CD4-positive, alpha-beta T cell (primary cell): Measurements from ENCODE around the gene MMS19. TPM values are rescaled to one million over a fixed set of nuclear protein-coding genes. Genes with fewer than 3 reads are reported as not detected.

ENCODE experiments used
- ATAC-seq: fragments of 200-7000 bp; cut with Tn5 transposase; one replicate; pipeline ENCODE4 v1.10.0; 2022; ENCODE audit warnings: mild to moderate bottlenecking; ENCODE audit not compliant: poor library complexity
- CTCF ChIA-PET: fragments of 350-600 bp; sonication (Branson Sonifier 250); formaldehyde crosslinking; loops from one replicate; lab custom pipeline; 2021; ENCODE audit warnings: antibody characterized with exemption, inconsistent platforms; lab: Charles Lee
- POLR2A ChIA-PET: fragments of 350-600 bp; sonication (Branson Sonifier 250); formaldehyde crosslinking; loops from one replicate; lab custom pipeline; 2021; ENCODE audit warnings: antibody characterized with exemption, inconsistent platforms; lab: Charles Lee
- DNase-seq, 14 experiments: peaks; one replicate each; pipeline ENCODE4 v3.0.0-alpha.2; 2013 to 2020; ENCODE audit warnings: mixed read lengths in 2 of 14
- H3K27ac ChIP-seq, 2 donors: one replicate each; pipeline versions ENCODE4 v1.5.1 to v1.7.0; 2013; ENCODE audit warnings: low read length in 2 of 2, low read depth in 1 of 2, mild to moderate bottlenecking in 1 of 2
- H3K27me3 ChIP-seq, 2 experiments: 1 replicate in 1 of 2; 2 replicates in 1 of 2; pipeline versions ENCODE4 v1.6.1 to v1.7.0; 2013; ENCODE audit warnings: low read length in 2 of 2, control low read depth in 1 of 2, mild to moderate bottlenecking in 1 of 2, moderate library complexity in 1 of 2; ENCODE audit not compliant: insufficient read depth in 2 of 2, control insufficient read depth in 1 of 2
- H3K36me3 ChIP-seq: one replicate; pipeline ENCODE4 v1.6.1; 2013; ENCODE audit warnings: low read length, control low read depth; ENCODE audit not compliant: insufficient read depth
- H3K4me1 ChIP-seq: one replicate; pipeline ENCODE4 v1.6.1; 2013; ENCODE audit warnings: low read length, control low read depth; ENCODE audit not compliant: insufficient read depth
- H3K4me3 ChIP-seq: one replicate; pipeline ENCODE4 v1.5.1; 2013; ENCODE audit warnings: mild to moderate bottlenecking, low read length, moderate library complexity
- H3K9me3 ChIP-seq, 2 experiments: 1 replicate in 1 of 2; 2 replicates in 1 of 2; pipeline versions ENCODE4 v1.6.1 to v1.7.0; 2013; ENCODE audit warnings: low read length in 2 of 2, mild to moderate bottlenecking in 2 of 2, control low read depth in 1 of 2, moderate library complexity in 1 of 2; ENCODE audit not compliant: control insufficient read depth in 1 of 2, insufficient read depth in 1 of 2
- H3K27ac Mint-ChIP-seq: one replicate; pipeline ENCODE4 v1.8.0; 2020; ENCODE audit warnings: mixed read lengths
- H3K27me3 Mint-ChIP-seq: one replicate; pipeline ENCODE4 v1.8.0; 2021; ENCODE audit warnings: mixed read lengths
- H3K36me3 Mint-ChIP-seq: one replicate; pipeline ENCODE4 v1.8.0; 2021; ENCODE audit warnings: low read depth, mixed read lengths
- H3K4me1 Mint-ChIP-seq: one replicate; pipeline ENCODE4 v1.8.0; 2021; ENCODE audit warnings: low read depth, mixed read lengths
- H3K4me3 Mint-ChIP-seq: one replicate; pipeline ENCODE4 v1.8.0; 2020; ENCODE audit warnings: mild to moderate bottlenecking, mixed read lengths
- H3K9me3 Mint-ChIP-seq: one replicate; pipeline ENCODE4 v1.8.0; 2020; ENCODE audit warnings: mixed read lengths
- intact Hi-C, 2 experiments: fragments of 100-400 bp; cut with DNase I in 1 of 2; cut with micrococcal nuclease in 1 of 2; formaldehyde crosslinking; loops; one replicate each; pipeline versions ENCODE4 v1.15.1 to v1.9.0; 2023 to 2025; cut with DNase I, micrococcal nuclease
- total RNA-seq, 174 experiments: library from RNA in 2 of 174; stranded (reverse) in 2 of 174; gene quantifications; one replicate each; pipeline ENCODE4 v1.2.3 and lab custom pipeline; 2021 to 2026
- TF ChIP-seq, protein P1 (sequence below): fragments of 200-600 bp; IDR thresholded peaks from one replicate; pipeline ENCODE4 v1.8.0; 2022; ENCODE audit warnings: antibody characterized with exemption, mild to moderate bottlenecking

The MMS19 gene
- total RNA-seq, 2 experiments from 2014 or later: 58.4 to 65.7 TPM

DNA sequence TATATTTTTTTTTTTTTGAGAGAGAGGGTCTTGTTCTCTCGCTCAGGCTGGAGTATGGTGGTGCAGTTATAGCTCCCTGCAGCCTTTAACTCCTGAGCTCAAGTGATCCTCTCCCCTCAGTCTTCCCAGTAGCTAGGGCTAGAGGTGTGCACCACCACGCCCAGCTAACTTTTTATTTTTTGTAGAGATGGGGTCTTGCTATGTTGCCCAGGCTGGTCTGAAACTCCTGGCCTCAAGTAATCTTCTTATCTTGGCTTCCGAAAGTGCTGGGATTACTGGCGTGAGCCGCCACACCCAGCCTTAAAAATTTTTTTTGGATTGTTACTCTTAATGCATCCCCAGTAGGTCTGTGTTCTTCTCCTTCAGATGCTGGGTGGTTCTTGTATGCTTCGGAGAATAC is 4.7 kb upstream of the MMS19 start:
- CTCF ChIA-PET: no interaction called here
- Mint-ChIP-seq H3K4me3 (no peak overlapping the region), H3K9me3 (no peaks in the 10 kb centered on the region), H3K27ac (no peak overlapping the region), H3K4me1 (peaks cover 11% of the 10 kb centered on the region), H3K36me3 (peaks cover 6% of the 10 kb centered on the region), H3K27me3 (peaks cover 22% of the 10 kb centered on the region)
- POLR2A ChIA-PET: interaction anchor here (1.0 kb wide), 1 partner anchor 96 kb away, joined by 3 read pairs; no protein-coding TSS in a partner anchor
- DNase-seq (no peak), ATAC-seq (no peak)
- TF ChIP-seq, protein P1, sequence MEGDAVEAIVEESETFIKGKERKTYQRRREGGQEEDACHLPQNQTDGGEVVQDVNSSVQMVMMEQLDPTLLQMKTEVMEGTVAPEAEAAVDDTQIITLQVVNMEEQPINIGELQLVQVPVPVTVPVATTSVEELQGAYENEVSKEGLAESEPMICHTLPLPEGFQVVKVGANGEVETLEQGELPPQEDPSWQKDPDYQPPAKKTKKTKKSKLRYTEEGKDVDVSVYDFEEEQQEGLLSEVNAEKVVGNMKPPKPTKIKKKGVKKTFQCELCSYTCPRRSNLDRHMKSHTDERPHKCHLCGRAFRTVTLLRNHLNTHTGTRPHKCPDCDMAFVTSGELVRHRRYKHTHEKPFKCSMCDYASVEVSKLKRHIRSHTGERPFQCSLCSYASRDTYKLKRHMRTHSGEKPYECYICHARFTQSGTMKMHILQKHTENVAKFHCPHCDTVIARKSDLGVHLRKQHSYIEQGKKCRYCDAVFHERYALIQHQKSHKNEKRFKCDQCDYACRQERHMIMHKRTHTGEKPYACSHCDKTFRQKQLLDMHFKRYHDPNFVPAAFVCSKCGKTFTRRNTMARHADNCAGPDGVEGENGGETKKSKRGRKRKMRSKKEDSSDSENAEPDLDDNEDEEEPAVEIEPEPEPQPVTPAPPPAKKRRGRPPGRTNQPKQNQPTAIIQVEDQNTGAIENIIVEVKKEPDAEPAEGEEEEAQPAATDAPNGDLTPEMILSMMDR: no peak
- intact Hi-C loops: loop anchor here in 1 of 2 experiments (5.0 kb wide), 1 partner anchor 184 kb away; the partner anchor contains the start of gene AVPI1
- Histone ChIP-seq H3K9me3 (no peaks in the 10 kb centered on the region), H3K27ac (no peak overlapping the region), H3K4me1 (peaks cover 15% of the 10 kb centered on the region), H3K27me3 (peaks cover 0 to 13% of the 10 kb centered on the region in 2 experiments), H3K4me3 (no peak overlapping the region), H3K36me3 (no peaks in the 10 kb centered on the region)

DNA sequence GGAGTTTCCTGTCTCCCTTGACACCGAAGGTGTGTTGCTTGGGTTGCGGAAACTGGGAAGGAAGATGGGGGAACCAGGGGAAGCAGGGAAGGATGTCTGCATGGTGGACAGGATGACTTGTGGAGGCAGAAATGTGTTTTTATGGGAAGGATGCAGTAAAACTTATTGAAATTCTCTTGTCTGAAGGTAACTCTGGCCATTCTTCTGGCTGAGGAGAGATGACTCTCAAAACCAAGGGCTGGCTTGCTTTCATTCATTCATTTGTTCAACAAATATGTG is 2.0 kb upstream of the MMS19 start:
- peaks cover 15% of the 10 kb centered on the region for H3K27me3 Mint-ChIP-seq
- Histone ChIP-seq H3K4me1 (peaks cover 35% of the 10 kb centered on the region), H3K4me3 (no peak overlapping the region), H3K9me3 (no peaks in the 10 kb centered on the region), H3K27me3 (peaks cover 0 to 9% of the 10 kb centered on the region in 2 experiments), H3K36me3 (no peaks in the 10 kb centered on the region), H3K27ac (no peak overlapping the region)
- CTCF ChIA-PET: no interaction called here
- peaks cover 33% of the 10 kb centered on the region for H3K4me1 Mint-ChIP-seq
- intact Hi-C loops: loop anchor here in 1 of 2 experiments (2.0 to 5.0 kb wide), 2 partner anchors 133 to 187 kb away; partner anchors contain the start of genes AVPI1 and MORN4
- DNase-seq (no peak), ATAC-seq (no peak)
- POLR2A ChIA-PET: interaction anchor here (0.9 kb wide), 1 partner anchor 10 kb away, joined by 3 read pairs; no protein-coding TSS in a partner anchor
- H3K4me3 Mint-ChIP-seq: peak overlapping the region; percentile 81
- H3K9me3 Mint-ChIP-seq: no peaks in the 10 kb centered on the region
- H3K36me3 Mint-ChIP-seq: peaks cover 12% of the 10 kb centered on the region
- no peak overlapping the region for H3K27ac Mint-ChIP-seq
- TF ChIP-seq, protein P1: no peak

DNA sequence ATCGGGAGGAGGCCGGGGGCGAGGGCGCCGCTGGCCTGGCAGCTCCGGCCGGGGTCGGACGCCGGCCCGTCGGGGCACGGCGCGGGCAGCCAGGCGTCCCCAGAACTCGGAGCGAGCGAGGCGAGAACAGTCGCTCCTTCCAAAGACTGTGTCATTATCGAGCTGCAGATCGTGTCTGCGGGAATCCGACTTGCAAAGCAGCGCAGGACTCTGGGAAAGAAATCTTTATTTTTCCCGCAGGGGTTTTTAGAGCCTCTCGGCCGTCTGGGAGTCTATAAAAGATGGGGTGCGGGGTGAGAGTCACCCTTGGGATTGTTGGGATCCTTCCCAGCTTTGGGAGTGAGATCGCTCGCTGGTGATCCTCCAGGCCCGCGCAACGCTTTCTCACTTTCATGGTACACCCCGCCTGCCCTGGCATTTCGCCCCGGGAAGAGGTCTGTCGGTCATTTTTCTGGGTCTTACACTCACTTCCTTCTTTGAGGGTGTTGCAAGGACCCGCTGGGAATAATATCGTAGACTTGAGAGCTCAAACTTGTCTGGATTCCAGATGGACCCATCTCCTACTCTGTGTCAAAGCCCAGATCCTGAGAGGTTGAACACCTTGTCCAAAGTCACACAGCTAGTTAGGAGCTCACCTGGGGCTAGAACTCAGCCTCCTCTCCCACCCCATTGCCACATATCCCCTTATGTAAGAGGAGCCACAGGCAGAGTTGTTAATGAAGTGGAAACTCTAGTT is 1.5 kb upstream of the MMS19 start:
- H3K9me3 Mint-ChIP-seq: no peaks in the 10 kb centered on the region
- Histone ChIP-seq H3K4me3 (peak overlapping the region; percentile 91), H3K27ac (no peak overlapping the region), H3K36me3 (no peaks in the 10 kb centered on the region), H3K9me3 (no peaks in the 10 kb centered on the region), H3K4me1 (peaks cover 40% of the 10 kb centered on the region), H3K27me3 (peaks cover 0 to 6% of the 10 kb centered on the region in 2 experiments)
- peaks cover 15% of the 10 kb centered on the region for H3K27me3 Mint-ChIP-seq
- intact Hi-C loops: loop anchor here (2.0 to 10.0 kb wide), 11 partner anchors 53 to 1925 kb away; partner anchors contain the start of genes MORN4 (in 2 of the 2), ARHGAP19 (in 1 of the 2), AVPI1 (in 1 of the 2) and LCOR (in 1 of the 2)
- CTCF ChIA-PET: interaction anchor here (1.2 kb wide), 1 partner anchor 99 kb away, joined by 3 read pairs; the partner anchor contains the start of gene RRP12
- ATAC-seq (no peak), DNase-seq (peak in 3 of 14 experiments; percentile 4 to 31 (median 22))
- POLR2A ChIA-PET: interaction anchor here (1.1 to 1.5 kb wide), 7 partner anchors 11 to 237 kb away, joined by 3 to 4 read pairs (median 3); partner anchors contain the start of genes RRP12 and ZFYVE27
- TF ChIP-seq, protein P1: no peak
- peaks cover 38% of the 10 kb centered on the region for H3K4me1 Mint-ChIP-seq
- H3K36me3 Mint-ChIP-seq: peaks cover 16% of the 10 kb centered on the region
- H3K27ac Mint-ChIP-seq: no peak overlapping the region
- peak overlapping the region; percentile 81 for H3K4me3 Mint-ChIP-seq
